ENCODE measurements around the gene ASF1A.

Gene ASF1A

DNA sequence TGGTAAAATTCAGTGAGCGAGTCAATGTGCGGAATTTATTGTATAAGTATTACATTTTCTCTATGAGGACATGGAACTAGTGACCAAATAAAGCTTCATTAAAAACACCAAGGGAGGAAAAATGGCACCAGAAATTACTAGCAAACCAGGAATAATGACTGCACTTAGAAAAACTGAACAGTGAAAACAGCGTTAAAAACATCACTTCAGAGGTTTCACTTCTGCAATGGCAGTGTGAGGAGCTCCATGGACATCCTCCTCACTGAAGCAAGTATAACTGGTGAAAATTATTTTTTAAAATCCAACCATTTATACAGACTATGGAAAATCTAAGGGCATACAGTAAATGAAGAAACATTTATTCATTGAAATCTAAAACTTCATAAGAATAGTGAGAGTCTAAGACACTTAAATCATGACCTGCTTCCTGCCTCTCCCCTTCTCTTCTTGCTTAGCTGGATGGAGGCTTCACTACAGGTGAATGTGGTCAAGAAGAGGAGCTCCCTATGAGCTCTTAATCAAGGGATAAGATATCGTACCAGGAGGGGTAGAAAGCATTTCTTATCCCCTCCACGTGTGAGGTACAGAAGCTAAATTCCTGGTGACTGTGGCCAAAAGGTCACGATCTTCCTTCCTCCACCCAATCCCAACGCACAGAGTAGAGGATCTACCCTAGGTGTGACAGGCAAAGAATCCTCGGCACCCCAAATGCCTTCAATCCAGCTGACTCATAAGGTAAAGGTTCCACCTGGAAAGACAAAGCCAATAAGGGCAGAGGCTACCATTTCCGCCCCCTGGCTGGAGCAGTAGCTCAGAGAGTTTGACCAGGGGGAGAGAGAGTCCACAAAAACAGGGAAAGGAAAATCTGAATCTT is 12.3 kb upstream of the ASF1A start:
- TF ChIP-seq CTCF (IDR thresholded peaks at IDR 0.05) (no peak), ZFX (IDR thresholded peaks at IDR 0.05; ENCODE audit: borderline replicate concordance) (no peak)
- no peak overlapping the region for H3K27ac ChIP-seq

GRCh38 chr6:118882314-118882905 is 11.5 kb upstream of the ASF1A start:
- no peak for TF ChIP-seq ZFX (IDR thresholded peaks at IDR 0.05; ENCODE audit: borderline replicate concordance)
- TF ChIP-seq CTCF (IDR thresholded peaks at IDR 0.05), result no peak
- no peak overlapping the region for H3K27ac ChIP-seq

DNA sequence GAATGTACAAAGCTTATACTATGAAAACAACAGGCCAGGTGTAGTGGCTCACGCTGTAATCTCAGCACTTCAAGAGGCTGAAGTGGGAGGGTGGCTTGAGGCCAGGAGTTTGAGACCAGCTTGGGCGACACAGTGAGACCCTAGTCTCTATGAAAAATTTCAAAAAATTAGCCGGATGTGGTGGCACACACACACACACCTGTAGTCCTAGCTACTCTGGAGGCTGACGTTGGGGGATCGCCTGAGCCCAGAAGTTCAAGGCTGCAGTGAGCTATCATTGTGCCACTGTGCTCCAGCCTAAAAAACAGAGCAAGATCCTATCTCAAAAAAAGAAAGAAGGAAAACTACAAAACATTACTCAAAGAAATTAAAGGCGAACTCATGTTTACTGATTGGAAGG is 7.3 kb upstream of the ASF1A start:
- TF ChIP-seq ZFX (IDR thresholded peaks at IDR 0.05; ENCODE audit: borderline replicate concordance) (no peak), CTCF (IDR thresholded peaks at IDR 0.05) (no peak)
- no peak overlapping the region for H3K27ac ChIP-seq

DNA sequence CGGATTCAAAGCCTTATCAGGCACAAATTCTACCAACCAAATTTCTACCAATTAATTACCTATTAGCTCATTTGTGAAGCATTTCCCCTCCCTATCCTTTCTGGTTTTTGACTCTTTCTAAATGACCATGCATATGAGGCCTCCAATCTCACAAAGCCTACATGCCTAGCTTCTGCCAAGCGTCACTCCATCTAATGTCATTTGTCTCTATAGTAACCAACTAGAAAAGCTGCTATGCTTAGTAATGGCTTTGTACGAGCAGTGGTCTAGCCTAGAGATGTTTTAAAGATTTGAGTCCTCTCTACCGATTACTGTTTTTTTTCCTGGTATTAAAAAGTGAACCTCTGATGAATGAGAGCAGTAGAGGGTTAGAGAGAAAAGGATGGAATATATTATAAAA is 4.8 kb upstream of the ASF1A start:
- TF ChIP-seq CTCF (IDR thresholded peaks at IDR 0.05), result no peak
- TF ChIP-seq ZFX (IDR thresholded peaks at IDR 0.05; ENCODE audit: borderline replicate concordance), result no peak

DNA sequence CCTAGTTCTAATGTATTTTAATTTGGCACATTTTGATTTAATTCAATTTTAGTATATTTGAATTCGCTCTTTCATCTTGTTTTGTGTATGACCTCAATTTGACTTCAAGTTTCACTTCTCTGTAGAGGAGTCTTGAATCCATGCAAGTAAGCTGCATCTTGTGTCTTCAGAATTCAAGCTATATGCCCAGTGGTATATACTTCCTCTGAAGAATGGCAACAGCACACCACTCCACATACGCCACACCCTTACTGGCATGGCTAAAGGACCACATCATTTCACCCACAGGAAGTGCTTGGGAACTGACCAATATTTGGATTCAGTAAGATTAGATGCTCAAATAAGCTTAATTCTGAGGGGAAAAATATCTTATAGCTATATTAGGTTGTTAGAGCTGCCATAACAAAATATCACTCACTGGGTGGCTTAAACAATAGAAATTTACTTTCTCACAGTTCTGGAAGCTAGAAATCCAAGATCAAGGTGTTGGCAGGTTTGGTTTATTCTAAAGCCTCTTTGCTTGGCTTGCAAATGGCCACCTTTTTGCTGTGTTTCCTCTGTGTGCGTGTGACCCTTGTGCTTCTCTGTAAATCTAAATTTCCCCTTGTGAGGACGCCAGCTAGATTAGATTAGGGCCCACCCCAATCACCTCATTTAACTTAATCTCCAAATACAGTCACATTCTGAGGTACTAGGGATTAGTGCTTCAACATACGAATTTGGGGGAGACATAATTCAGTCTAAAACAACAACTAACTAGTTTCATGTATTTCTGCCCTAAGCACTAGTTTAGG is 2.8 kb upstream of the ASF1A start:
- no peak for TF ChIP-seq CTCF (IDR thresholded peaks at IDR 0.05)
- TF ChIP-seq ZFX (IDR thresholded peaks at IDR 0.05; ENCODE audit: borderline replicate concordance), result no peak
- H3K27ac ChIP-seq, result no peak overlapping the region

More for the DNA sequence above, 4.8 kb upstream of the ASF1A start:
- no peak overlapping the region for H3K27ac ChIP-seq

DNA sequence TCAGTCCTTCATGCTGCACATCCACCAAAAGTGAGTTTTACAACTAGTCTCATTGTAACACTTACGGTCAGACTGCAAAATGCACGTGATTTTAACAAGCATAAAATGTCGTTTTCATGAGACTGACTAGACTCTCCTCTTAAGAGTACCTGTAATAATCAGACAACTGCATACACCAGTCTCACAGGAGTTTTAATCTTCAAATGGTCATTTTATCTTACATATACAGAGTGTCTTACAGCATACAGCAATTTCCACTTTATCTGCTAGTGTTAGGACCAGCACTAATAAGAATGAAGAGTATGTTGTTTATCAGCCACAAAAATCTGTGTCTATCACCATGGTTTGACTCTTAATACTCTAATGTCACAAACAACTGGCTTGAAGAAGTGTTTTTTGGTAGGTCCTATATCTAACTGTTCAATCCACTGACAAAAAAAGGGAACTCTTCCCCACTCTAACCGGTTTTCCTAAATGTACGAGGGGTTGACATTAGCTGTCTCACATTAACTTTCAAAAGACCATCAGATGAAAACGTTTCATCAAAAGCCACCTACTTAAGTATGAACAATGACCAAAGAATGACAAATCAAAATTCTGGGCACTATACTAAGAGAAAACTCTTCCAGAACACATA is 1.5 kb upstream of the ASF1A start:
- no peak overlapping the region for H3K27ac ChIP-seq

More for the DNA sequence above, 1.5 kb upstream of the ASF1A start:
- TF ChIP-seq CTCF (IDR thresholded peaks at IDR 0.05), result no peak
- no peak for TF ChIP-seq ZFX (IDR thresholded peaks at IDR 0.05; ENCODE audit: borderline replicate concordance)

Data from 22Rv1 (cell line).